Activated T-cell treated with anti-CD3 and anti-CD28 coated beads, Interleukin-2, amount 50 U/mL, for 48 hours (primary cell): ENCODE measurements around the gene MTHFD1L.

Experiments
- DNase-seq, 2 experiments: peaks; one replicate each; pipeline ENCODE4 v3.0.0-alpha.2; 2020

The MTHFD1L gene

GRCh38 chr6:151131324-151132007, 266.0 kb downstream of the MTHFD1L start:
- no peak for DNase-seq

GRCh38 chr6:151136141-151136755, 270.7 kb downstream of the MTHFD1L start:
- DNase-seq: no peak

GRCh38 chr6:151137542-151137941, 272.0 kb downstream of the MTHFD1L start:
- DNase-seq: no peak

- DNase-seq: no peak
These were observed 274.0 kb downstream of the MTHFD1L start for GRCh38 chr6:151139524-151139923.

GRCh38 chr6:151140767-151141166, 275.3 kb downstream of the MTHFD1L start:
- DNase-seq: no peak

GRCh38 chr6:151141685-151142084, 276.2 kb downstream of the MTHFD1L start:
- DNase-seq: no peak

GRCh38 chr6:151142676-151143075, 277.2 kb downstream of the MTHFD1L start:
- no peak for DNase-seq

GRCh38 chr6:151143337-151143736, 277.8 kb downstream of the MTHFD1L start:
- DNase-seq: no peak

- DNase-seq: no peak
These were observed 278.3 kb downstream of the MTHFD1L start for GRCh38 chr6:151143806-151144205.

- no peak for DNase-seq
These were observed 281.8 kb downstream of the MTHFD1L start for GRCh38 chr6:151147118-151147832.

- DNase-seq: no peak
These were observed 282.6 kb downstream of the MTHFD1L start for GRCh38 chr6:151148111-151148510.

- DNase-seq: no peak
These were observed 284.3 kb downstream of the MTHFD1L start for GRCh38 chr6:151149793-151150192.
